AG09319 (cell line): ENCODE measurements around the gene AGRN.
A peak's percentile ranks its signal among the peaks of the same experiment; 100 is the strongest.
"Not testable (repeated sequence)": the region's sequence is repeated elsewhere in the genome, so short reads cannot be mapped to it uniquely, and the experiment has no call there.

Source experiments
- DNase-seq: peaks from one replicate; pipeline ENCODE4 v3.0.0-alpha.2; 2010; ENCODE audit warnings: low read depth; ENCODE audit errors: extremely low read depth
- CTCF ChIP-seq: IDR thresholded peaks from 2 replicates; pipeline ENCODE4 v1.5.1; 2011; ENCODE audit warnings: low read depth, mild to moderate bottlenecking, inconsistent platforms, low read length, moderate library complexity

AGRN gene

DNA sequence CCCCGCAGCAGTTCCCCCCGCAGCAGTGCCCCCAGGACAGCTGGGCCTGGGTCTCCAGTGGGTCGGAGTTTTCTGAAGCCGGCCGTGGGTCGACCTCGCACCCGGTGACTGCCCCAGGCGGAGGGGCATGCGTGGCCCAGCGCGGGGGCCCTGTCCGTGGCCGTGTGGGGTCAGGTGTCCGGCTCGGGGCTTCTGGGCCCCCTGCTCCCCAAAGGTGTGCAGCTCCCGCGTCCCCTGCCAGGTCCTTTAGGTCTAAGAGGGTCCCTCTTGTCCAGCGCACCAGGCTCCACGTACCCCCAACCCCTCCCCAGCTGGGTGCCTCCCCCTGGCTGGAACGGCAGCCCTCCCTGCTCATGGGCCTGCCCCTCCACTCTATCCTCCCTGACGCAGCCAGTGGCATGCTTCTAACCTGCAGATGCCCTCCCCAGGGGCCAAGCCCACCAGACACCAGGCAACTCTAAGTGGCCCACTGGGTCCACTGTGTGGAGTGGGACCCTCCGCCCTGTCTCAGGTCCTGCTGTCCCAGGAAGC is 14.1 kb upstream of the AGRN start:
- no peak for DNase-seq
- no peak for TF ChIP-seq CTCF

DNA sequence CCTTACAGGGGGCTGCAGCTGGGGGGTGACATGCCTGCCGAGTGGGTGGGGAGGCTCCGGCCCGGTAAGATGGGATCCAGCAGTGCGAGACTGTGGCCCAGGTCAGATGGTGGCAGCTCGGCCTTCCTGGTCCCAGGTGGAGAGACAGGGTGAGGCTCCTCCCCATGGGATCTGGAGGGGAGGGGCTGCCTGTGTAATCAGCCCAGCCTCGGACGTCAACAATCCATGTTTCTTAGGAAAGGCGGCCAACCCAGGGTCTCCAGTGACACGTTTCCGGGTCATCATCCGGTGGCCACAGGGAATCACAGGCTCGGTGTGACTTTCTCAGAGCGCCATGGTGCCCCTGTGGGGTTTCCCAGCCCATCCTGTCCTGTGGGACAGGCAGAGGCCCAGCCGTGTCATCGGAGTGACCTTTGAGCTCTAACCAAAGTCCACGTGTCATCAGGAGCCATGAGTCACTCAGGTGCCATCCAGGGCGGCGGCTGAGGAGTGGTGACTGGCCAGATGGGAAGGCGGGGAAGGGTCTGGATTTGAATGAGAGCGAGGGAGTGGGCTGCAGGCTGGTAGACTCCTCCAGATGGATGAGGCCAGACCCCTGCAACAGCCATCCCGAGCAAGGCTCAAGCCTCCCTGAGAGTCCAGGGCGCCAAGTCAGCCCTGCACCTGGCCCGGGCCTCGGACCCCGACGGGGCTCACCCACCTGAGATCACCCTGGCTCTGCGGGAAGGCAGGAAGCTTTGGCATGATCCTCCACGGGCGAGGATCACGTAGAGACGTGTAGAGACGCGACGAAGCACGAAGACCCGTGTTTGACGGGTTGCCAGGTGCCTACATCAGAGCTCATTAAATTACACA is 13.4 kb upstream of the AGRN start:
- no peak for DNase-seq
- TF ChIP-seq CTCF = no peak

- not testable (repeated sequence) for DNase-seq
Observed at GRCh38 chr1:1010131-1010530, 9.8 kb upstream of the AGRN start.

DNA sequence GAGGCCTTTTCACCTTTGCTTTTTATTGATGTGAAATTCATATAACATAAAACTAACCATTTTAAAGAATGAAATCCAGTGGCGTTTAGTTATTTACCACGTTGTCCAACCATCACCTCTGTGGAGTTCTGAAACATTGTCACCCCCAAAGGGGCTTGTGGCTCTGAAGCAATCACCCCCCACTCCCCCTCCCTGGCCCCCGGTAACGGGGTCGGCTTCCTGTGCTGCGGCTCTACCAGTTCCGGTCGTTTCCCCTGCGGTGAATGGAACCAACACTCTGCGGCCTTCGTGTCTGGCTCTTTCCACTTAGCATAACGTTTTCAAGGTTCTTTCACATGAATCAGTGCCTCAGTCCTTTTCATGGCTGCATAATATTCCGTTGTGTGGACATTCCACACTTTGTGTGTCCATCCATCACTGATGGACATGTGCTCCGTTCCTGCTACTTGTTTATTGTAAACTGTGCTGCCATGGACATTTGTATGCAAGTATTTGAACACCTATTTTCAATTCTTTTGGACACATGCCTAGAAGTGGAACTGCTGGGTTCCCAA is 8.4 kb upstream of the AGRN start:
- TF ChIP-seq CTCF = no peak

DNA sequence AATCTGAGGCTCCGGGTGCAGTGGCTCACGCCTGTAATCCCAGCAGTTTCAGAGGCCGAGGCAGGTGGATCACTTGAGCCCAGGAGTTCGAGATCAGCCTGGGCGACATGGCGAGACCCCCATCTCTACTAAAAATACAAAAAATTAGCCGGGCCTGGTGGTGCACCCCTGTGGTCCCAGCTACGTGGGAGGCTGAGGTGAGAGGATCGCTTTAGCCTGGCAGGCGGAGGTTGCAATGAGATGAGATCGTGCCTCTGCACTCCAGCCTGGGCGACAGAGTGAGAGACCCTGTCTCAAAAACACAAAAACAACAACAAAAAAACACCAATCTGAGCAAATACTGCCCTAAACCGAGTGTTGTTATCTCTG is 7.2 kb upstream of the AGRN start:
- DNase-seq = not testable (repeated sequence)

More for the DNA sequence above, 8.4 kb upstream of the AGRN start:
- no peak for DNase-seq

DNA sequence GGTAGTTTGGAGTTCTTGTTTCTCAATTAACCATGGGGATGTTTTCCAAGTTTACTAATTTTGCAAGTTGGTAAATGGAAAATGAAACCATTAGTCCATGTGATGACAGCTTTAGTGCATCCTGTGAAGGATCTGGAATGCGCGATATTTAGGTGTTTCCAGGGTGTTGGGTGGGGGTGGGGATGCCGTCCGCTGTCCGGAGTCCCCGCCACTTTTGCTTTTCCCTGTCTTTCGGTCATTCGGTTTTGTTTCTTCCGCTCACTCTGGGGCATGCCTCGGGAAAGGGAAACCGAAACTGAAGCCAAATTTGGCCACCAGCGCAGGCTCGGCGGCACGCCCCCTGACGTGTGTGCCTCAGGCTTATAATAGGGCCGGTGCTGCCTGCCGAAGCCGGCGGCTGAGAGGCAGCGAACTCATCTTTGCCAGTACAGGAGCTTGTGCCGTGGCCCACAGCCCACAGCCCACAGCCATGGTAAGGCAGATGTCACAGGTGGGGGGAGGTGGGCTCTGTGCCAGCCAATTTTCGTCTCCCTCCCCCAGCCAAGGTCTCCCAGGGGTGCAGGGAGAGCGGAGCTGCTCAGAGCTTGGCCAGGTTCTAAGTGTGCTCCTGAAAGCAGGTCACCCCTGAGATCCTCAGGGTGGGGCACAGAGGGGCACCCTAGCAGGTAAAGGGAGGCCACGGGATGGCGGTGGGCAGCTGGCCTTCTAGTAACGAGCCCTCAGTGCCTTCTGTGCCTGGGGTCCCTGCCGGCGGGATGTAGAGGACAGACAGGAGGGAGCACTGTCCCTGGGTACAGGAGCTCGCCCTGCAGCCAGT is 6.6 kb upstream of the AGRN start, which contains the start of gene ISG15:
Gene ISG15, plus strand, starts transcription at position 393 of the 817 bp plus-strand sequence. Its CDS starts 77 bp downstream, at position 470.
- TF ChIP-seq CTCF = no peak
- DNase-seq = peak; percentile 57

- no peak for DNase-seq
- no peak for TF ChIP-seq CTCF
Observed at GRCh38 chr1:1013922-1014648, 5.8 kb upstream of the AGRN start.
